22Rv1 (cell line): Measurements from ENCODE around the gene SLC25A11.

ENCODE experiments used
- ZFX ChIP-seq: fragments of 450-650 bp; IDR thresholded peaks from 2 replicates; pipeline ENCODE4 v1.6.1; 2017; ENCODE audit warnings: antibody characterized with exemption, borderline replicate concordance
- TF ChIP-seq, protein P1 (sequence below): fragments of 450-650 bp; IDR thresholded peaks from 2 replicates; pipeline ENCODE4 v1.5.1; 2017; ENCODE audit warnings: mild to moderate bottlenecking

DNA sequence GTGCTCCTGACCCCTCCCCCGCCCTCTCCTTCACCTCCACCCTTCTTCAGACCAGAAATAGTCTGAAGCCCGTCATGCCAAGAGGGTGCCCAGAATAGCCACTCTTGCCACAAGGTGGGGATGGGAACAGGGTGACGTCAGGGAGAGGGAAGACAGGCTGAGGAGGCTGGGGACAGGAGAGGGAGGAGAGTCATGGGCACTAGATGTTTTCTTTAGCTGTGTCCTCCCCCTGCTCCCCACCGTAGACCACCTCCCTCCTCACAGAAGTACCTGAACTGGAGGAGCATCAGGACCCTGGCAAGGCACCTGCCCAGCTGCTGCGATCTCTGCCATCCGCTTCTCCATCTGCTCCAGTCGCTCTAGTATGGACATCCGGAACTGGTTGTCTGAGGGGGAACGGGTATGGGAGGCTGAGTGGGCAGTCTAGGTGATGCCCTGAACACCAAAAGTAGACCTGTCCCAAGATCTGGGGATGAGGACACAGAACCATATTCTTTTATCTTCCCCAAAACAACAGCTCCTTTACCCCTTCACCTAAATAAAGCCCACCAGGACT is 34.3 kb upstream of the SLC25A11 start:
- TF ChIP-seq, protein P1, sequence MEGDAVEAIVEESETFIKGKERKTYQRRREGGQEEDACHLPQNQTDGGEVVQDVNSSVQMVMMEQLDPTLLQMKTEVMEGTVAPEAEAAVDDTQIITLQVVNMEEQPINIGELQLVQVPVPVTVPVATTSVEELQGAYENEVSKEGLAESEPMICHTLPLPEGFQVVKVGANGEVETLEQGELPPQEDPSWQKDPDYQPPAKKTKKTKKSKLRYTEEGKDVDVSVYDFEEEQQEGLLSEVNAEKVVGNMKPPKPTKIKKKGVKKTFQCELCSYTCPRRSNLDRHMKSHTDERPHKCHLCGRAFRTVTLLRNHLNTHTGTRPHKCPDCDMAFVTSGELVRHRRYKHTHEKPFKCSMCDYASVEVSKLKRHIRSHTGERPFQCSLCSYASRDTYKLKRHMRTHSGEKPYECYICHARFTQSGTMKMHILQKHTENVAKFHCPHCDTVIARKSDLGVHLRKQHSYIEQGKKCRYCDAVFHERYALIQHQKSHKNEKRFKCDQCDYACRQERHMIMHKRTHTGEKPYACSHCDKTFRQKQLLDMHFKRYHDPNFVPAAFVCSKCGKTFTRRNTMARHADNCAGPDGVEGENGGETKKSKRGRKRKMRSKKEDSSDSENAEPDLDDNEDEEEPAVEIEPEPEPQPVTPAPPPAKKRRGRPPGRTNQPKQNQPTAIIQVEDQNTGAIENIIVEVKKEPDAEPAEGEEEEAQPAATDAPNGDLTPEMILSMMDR: no peak
- TF ChIP-seq ZFX: no peak
